Neural progenitor cell (in vitro differentiated cells): Measurements from ENCODE around the gene MZB1. TPM values are rescaled to one million over a fixed set of nuclear protein-coding genes. Genes with fewer than 3 reads are reported as not detected.

Experiments used
- DNase-seq: peaks from one replicate; pipeline ENCODE4 v3.0.0-alpha.2; 2016; ENCODE audit warnings: low spot score
- H2AFZ ChIP-seq: fragments of 200-600 bp; sonication (generic); replicated peaks from 2 replicates; pipeline ENCODE4 v1.6.1; 2016; ENCODE audit warnings: antibody characterized with exemption
- H3F3A ChIP-seq: fragments of 200-600 bp; sonication (generic); 2 replicates; pipeline ENCODE4 v1.6.1; 2016; ENCODE audit warnings: antibody characterized with exemption, low read depth
- H3K27ac ChIP-seq: fragments of 200-600 bp; sonication (generic); 2 replicates; pipeline ENCODE4 v1.5.1; 2016; ENCODE audit warnings: mild to moderate bottlenecking
- H3K27me3 ChIP-seq: fragments of 200-600 bp; sonication (generic); 2 replicates; pipeline ENCODE4 v1.6.1; 2016; ENCODE audit warnings: mild to moderate bottlenecking, moderate library complexity
- H3K36me3 ChIP-seq: fragments of 200-600 bp; sonication (generic); 2 replicates; pipeline ENCODE4 v1.5.1; 2016
- H3K4me1 ChIP-seq: fragments of 200-600 bp; sonication (generic); 2 replicates; pipeline ENCODE4 v1.6.1; 2016; ENCODE audit warnings: mixed run types
- H3K4me2 ChIP-seq: fragments of 200-600 bp; sonication (generic); 2 replicates; pipeline ENCODE4 v1.6.1; 2016
- H3K4me3 ChIP-seq: fragments of 200-600 bp; sonication (generic); 2 replicates; pipeline ENCODE4 v1.5.1; 2016
- H3K79me2 ChIP-seq: fragments of 200-600 bp; sonication (generic); 2 replicates; pipeline ENCODE4 v1.6.1; 2016; ENCODE audit warnings: low read depth
- H3K9ac ChIP-seq: fragments of 200-600 bp; sonication (generic); 2 replicates; pipeline ENCODE4 v1.6.1; 2016
- H3K9me3 ChIP-seq: fragments of 200-600 bp; sonication (generic); 2 replicates; pipeline ENCODE4 v1.5.1; 2016; ENCODE audit warnings: low read depth
- H4K20me1 ChIP-seq: fragments of 200-600 bp; sonication (generic); 2 replicates; pipeline ENCODE4 v1.6.1; 2016; ENCODE audit warnings: low read depth
- H3K27ac Mint-ChIP-seq: 3 replicates; pipeline ENCODE4 v1.8.0; 2021; ENCODE audit warnings: mixed read lengths
- H3K27me3 Mint-ChIP-seq: 2 replicates; pipeline ENCODE4 v1.8.0; 2022; ENCODE audit warnings: low read depth, mild to moderate bottlenecking, inconsistent platforms, moderate library complexity, mixed read lengths; ENCODE audit not compliant: insufficient read depth
- H3K36me3 Mint-ChIP-seq: 3 replicates; pipeline ENCODE4 v1.8.0; 2021; ENCODE audit warnings: mixed read lengths
- H3K4me1 Mint-ChIP-seq: 3 replicates; pipeline ENCODE4 v1.8.0; 2021; ENCODE audit warnings: mixed read lengths
- H3K4me3 Mint-ChIP-seq: 3 replicates; pipeline ENCODE4 v1.8.0; 2021; ENCODE audit warnings: mild to moderate bottlenecking, moderate library complexity, mixed read lengths
- H3K9me3 Mint-ChIP-seq: 3 replicates; pipeline ENCODE4 v1.8.0; 2020; ENCODE audit warnings: mixed read lengths
- EZH2 ChIP-seq: fragments of 200-600 bp; sonication (generic); IDR thresholded peaks from 2 replicates; pipeline ENCODE4 v1.6.1; 2017; ENCODE audit warnings: antibody characterized with exemption, mild to moderate bottlenecking, moderate library complexity
- EZH2phosphoT487 ChIP-seq: fragments of 200-600 bp; sonication (generic); IDR thresholded peaks from 2 replicates; pipeline ENCODE4 v1.6.1; 2017; ENCODE audit warnings: antibody characterized with exemption
- total RNA-seq: library from RNA; depleted of rRNA; stranded (reverse); fragments of >200 nt; gene quantifications from 2 replicates; pipeline ENCODE4 v1.2.3, GENCODE V29; 2015; ENCODE audit warnings: low replicate concordance
- TF ChIP-seq, protein P1 (sequence below): fragments of 200-600 bp; sonication (generic); IDR thresholded peaks from 2 replicates; pipeline ENCODE4 v1.5.1; 2017; ENCODE audit warnings: antibody characterized with exemption, mild to moderate bottlenecking

Gene MZB1
- total RNA-seq, 1 donor from 2014 or later = not detected

GRCh38 chr5:139415869-139416268, 26.2 kb upstream of the MZB1 start:
- Histone ChIP-seq H3K27ac (no peak overlapping the region), H3K36me3 (no peaks in the 10 kb centered on the region), H3K4me1 (peaks cover 28% of the 10 kb centered on the region), H3K4me2 (no peak overlapping the region), H2AFZ (no peak overlapping the region), H3K27me3 (no peaks in the 10 kb centered on the region), H3F3A (peaks cover 37% of the 10 kb centered on the region), H3K79me2 (no peaks in the 10 kb centered on the region), H3K9ac (no peak overlapping the region), H3K9me3 (no peaks in the 10 kb centered on the region), H3K4me3 (no peak overlapping the region), H4K20me1 (no peaks in the 10 kb centered on the region)
- Mint-ChIP-seq H3K27me3 (no peaks in the 10 kb centered on the region), H3K4me1 (peaks cover 22% of the 10 kb centered on the region), H3K4me3 (no peak overlapping the region), H3K27ac (peak overlapping the region; percentile 72), H3K9me3 (no peaks in the 10 kb centered on the region), H3K36me3 (peaks cover 10% of the 10 kb centered on the region)
- no peak for TF ChIP-seq EZH2phosphoT487
- TF ChIP-seq EZH2 = no peak
- TF ChIP-seq, protein P1, sequence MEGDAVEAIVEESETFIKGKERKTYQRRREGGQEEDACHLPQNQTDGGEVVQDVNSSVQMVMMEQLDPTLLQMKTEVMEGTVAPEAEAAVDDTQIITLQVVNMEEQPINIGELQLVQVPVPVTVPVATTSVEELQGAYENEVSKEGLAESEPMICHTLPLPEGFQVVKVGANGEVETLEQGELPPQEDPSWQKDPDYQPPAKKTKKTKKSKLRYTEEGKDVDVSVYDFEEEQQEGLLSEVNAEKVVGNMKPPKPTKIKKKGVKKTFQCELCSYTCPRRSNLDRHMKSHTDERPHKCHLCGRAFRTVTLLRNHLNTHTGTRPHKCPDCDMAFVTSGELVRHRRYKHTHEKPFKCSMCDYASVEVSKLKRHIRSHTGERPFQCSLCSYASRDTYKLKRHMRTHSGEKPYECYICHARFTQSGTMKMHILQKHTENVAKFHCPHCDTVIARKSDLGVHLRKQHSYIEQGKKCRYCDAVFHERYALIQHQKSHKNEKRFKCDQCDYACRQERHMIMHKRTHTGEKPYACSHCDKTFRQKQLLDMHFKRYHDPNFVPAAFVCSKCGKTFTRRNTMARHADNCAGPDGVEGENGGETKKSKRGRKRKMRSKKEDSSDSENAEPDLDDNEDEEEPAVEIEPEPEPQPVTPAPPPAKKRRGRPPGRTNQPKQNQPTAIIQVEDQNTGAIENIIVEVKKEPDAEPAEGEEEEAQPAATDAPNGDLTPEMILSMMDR = no peak
- no peak for DNase-seq

GRCh38 chr5:139415221-139415861, 25.6 kb upstream of the MZB1 start:
- Histone ChIP-seq H3F3A (peaks cover 33% of the 10 kb centered on the region), H3K4me1 (peaks cover 22% of the 10 kb centered on the region), H3K36me3 (no peaks in the 10 kb centered on the region), H3K9ac (no peak overlapping the region), H3K79me2 (no peaks in the 10 kb centered on the region), H3K27me3 (no peaks in the 10 kb centered on the region), H3K27ac (no peak overlapping the region), H4K20me1 (no peaks in the 10 kb centered on the region), H3K4me3 (no peak overlapping the region), H3K9me3 (no peaks in the 10 kb centered on the region), H3K4me2 (no peak overlapping the region), H2AFZ (no peak overlapping the region)
- H3K27me3 Mint-ChIP-seq = no peaks in the 10 kb centered on the region
- H3K4me1 Mint-ChIP-seq = peaks cover 18% of the 10 kb centered on the region
- TF ChIP-seq EZH2 (no peak), EZH2phosphoT487 (no peak)
- TF ChIP-seq, protein P1 = no peak
- H3K4me3 Mint-ChIP-seq = no peak overlapping the region
- no peaks in the 10 kb centered on the region for H3K9me3 Mint-ChIP-seq
- DNase-seq = no peak
- H3K27ac Mint-ChIP-seq = no peak overlapping the region
- peaks cover 10% of the 10 kb centered on the region for H3K36me3 Mint-ChIP-seq

DNA sequence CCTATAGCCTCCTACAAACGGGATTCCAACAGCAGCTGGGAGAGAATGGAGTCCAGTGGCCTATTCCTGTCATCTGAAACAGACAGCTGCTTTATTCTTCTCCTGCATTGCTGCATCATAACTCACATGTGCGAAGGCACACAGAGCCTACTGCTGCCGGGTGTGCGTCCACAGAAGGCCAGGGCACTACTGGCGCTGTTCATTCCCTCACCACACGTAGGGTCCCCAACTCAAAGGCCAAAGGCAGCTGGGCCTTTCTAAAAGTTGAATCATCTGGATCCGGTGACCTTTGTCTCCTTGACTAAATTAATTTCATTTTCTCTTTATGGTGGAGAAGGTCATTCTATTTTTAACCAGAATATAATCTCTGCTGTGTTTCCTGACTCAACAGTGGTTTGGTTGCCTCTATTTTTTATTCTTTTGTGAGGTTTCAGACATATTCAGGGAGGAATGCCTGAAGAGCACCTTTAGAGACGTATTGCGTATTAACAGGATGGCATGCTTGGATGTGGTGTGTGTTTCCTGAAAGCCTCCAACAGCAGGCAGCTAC, 24.9 kb upstream of the MZB1 start:
- no peak overlapping the region for H3K4me3 ChIP-seq
- H3K27me3 Mint-ChIP-seq = no peaks in the 10 kb centered on the region
- H3K79me2 ChIP-seq = no peaks in the 10 kb centered on the region
- TF ChIP-seq EZH2 (no peak), EZH2phosphoT487 (no peak)
- TF ChIP-seq, protein P1 = no peak
- H3K9me3 ChIP-seq = no peaks in the 10 kb centered on the region
- no peak overlapping the region for H2AFZ ChIP-seq
- H3K9ac ChIP-seq = no peak overlapping the region
- no peak overlapping the region for H3K27ac ChIP-seq
- H3F3A ChIP-seq = peaks cover 26% of the 10 kb centered on the region
- H3K36me3 ChIP-seq = no peaks in the 10 kb centered on the region
- H3K4me3 Mint-ChIP-seq = no peak overlapping the region
- H4K20me1 ChIP-seq = no peaks in the 10 kb centered on the region
- no peaks in the 10 kb centered on the region for H3K9me3 Mint-ChIP-seq
- no peak overlapping the region for H3K4me2 ChIP-seq
- H3K27me3 ChIP-seq = no peaks in the 10 kb centered on the region
- H3K27ac Mint-ChIP-seq = no peak overlapping the region
- peaks cover 16% of the 10 kb centered on the region for H3K4me1 ChIP-seq
- no peak for DNase-seq
- H3K36me3 Mint-ChIP-seq = peaks cover 10% of the 10 kb centered on the region
- H3K4me1 Mint-ChIP-seq = peaks cover 11% of the 10 kb centered on the region
